Mammary epithelial cell (primary cell): ENCODE measurements around the gene DCLRE1C.

Experiments used
- CTCF ChIP-seq, 2 donors: IDR thresholded peaks in 1 of 2; conservative IDR thresholded peaks in 1 of 2; 2 replicates each; pipeline ENCODE4 v1.5.1; 2011 to 2012; ENCODE audit warnings: inconsistent platforms in 2 of 2, low read length in 2 of 2, mild to moderate bottlenecking in 2 of 2, control low read depth in 1 of 2, low read depth in 1 of 2; ENCODE audit not compliant: insufficient read depth in 1 of 2; ENCODE audit errors: extremely low read depth in 1 of 2
- EZH2 ChIP-seq: IDR thresholded peaks from 2 replicates; pipeline ENCODE4 v1.6.1; 2012; ENCODE audit warnings: low read length, inconsistent platforms, borderline replicate concordance

- TF ChIP-seq CTCF (conservative IDR thresholded peaks at IDR 0.05 in 1 of 2, IDR thresholded peaks at IDR 0.05 in 1 of 2; ENCODE audit: extremely low read depth in 1 of 2, insufficient read depth in 1 of 2, low read depth in 1 of 2, low read length in 2 of 2) (no peak), EZH2 (no peak)
Measured at GRCh38 chr10:14959221-14960057, 5.5 kb upstream of the DCLRE1C start, which contains the start of gene MEIG1.
